HepG2 (cell line): ENCODE results near the gene TIMM17A. TPM values are rescaled to one million over a fixed set of nuclear protein-coding genes. Genes with fewer than 3 reads are reported as not detected.

ENCODE experiments used
- ATAC-seq: fragments of 200-7000 bp; cut with Tn5 transposase; 3 replicates; pipeline ENCODE4 v1.9.1; 2020; ENCODE audit warnings: mild to moderate bottlenecking, moderate library complexity
- BruUV-seq: library from RNA; stranded (reverse); fragments of 400-500 nt; replicated peaks from 2 replicates; lab custom pipeline; 2021; lab: Mats Ljungman, UMichigan
- CTCF ChIA-PET: fragments of 300-600 bp; formaldehyde crosslinking; extraction: SDS; loops from one replicate; lab custom pipeline; 2021; ENCODE audit warnings: low total read pairs, inconsistent platforms, low intra/inter-chr PET ratio; lab: Yijun Ruan, JAX
- POLR2A ChIA-PET: fragments of 350-600 bp; sonication (Branson Sonifier 250); formaldehyde crosslinking; loops from one replicate; lab custom pipeline; 2020; ENCODE audit warnings: antibody characterized with exemption, inconsistent platforms; lab: Yijun Ruan, JAX
- DNase-seq: peaks from one replicate; pipeline ENCODE4 v3.0.0-alpha.2; 2015; ENCODE audit warnings: low spot score
- FAIRE-seq: peaks from 3 replicates; lab custom pipeline; 2011; peaks lifted over from hg19 to GRCh38; lab: Jason Lieb, UNC
- H2AFZ ChIP-seq: one replicate; pipeline ENCODE4 v1.6.1; 2011; ENCODE audit warnings: low read length, inconsistent platforms
- H3K27ac ChIP-seq: fragments of 300-600 bp; 3 replicates; pipeline ENCODE4 v1.8.0; 2011; ENCODE audit warnings: mixed run types, mild to moderate bottlenecking, mixed read lengths, low read length, inconsistent platforms; ENCODE audit not compliant: insufficient read depth; ENCODE audit errors: extremely low read length
- H3K27me3 ChIP-seq, 2 experiments: fragments of 200-600 bp in 1 of 2; 2 replicates in 1 of 2; 3 replicates in 1 of 2; pipeline versions ENCODE4 v1.6.0 to v1.8.0; 2011; ENCODE audit warnings: low read length in 2 of 2, mild to moderate bottlenecking in 2 of 2, moderate library complexity in 2 of 2, inconsistent platforms in 1 of 2; ENCODE audit not compliant: insufficient read depth in 2 of 2, control insufficient read depth in 1 of 2
- H3K36me3 ChIP-seq, 2 experiments: fragments of 200-600 bp in 1 of 2; replicated peaks in 1 of 2; 2 replicates in 1 of 2; 3 replicates in 1 of 2; pipeline versions ENCODE4 v1.5.1 to v1.8.0; 2011; ENCODE audit warnings: low read length in 2 of 2, inconsistent platforms in 1 of 2; ENCODE audit not compliant: insufficient read depth in 2 of 2, control insufficient read depth in 1 of 2
- H3K4me1 ChIP-seq: 2 replicates; pipeline ENCODE4 v1.5.1; 2012; ENCODE audit warnings: low read length, inconsistent platforms; ENCODE audit not compliant: insufficient read depth
- H3K4me2 ChIP-seq: 2 replicates; pipeline ENCODE4 v1.6.0; 2011; ENCODE audit warnings: low read depth, low read length, inconsistent platforms
- H3K4me3 ChIP-seq, 3 experiments: fragments of 200-600 bp in 1 of 3; sonication (generic), shearing (Covaris generic) in 1 of 3; replicated peaks in 1 of 3; 2 replicates each; pipeline ENCODE4 v1.5.1; 2011 to 2016; ENCODE audit warnings: low read length in 3 of 3, inconsistent platforms in 2 of 3, low read depth in 2 of 3, mild to moderate bottlenecking in 2 of 3, control low read depth in 1 of 3, mixed read lengths in 1 of 3; ENCODE audit not compliant: insufficient read depth in 1 of 3
- H3K79me2 ChIP-seq: one replicate; pipeline ENCODE4 v1.6.1; 2011; ENCODE audit warnings: low read length, inconsistent platforms; ENCODE audit not compliant: insufficient read depth
- H3K9ac ChIP-seq: 2 replicates; pipeline ENCODE4 v1.6.0; 2011; ENCODE audit warnings: mild to moderate bottlenecking, low read depth, low read length, inconsistent platforms; ENCODE audit not compliant: insufficient read depth
- H3K9me3 ChIP-seq: 2 replicates; pipeline ENCODE4 v1.5.1; 2012; ENCODE audit warnings: mild to moderate bottlenecking, low read length
- H4K20me1 ChIP-seq: 2 replicates; pipeline ENCODE4 v1.6.0; 2011; ENCODE audit warnings: inconsistent platforms, mild to moderate bottlenecking, low read length, moderate library complexity; ENCODE audit not compliant: insufficient read depth
- ATM ChIP-seq: fragments of 450-650 bp; IDR thresholded peaks from 2 replicates; pipeline ENCODE4 v1.7.1; 2017; ENCODE audit warnings: mild to moderate bottlenecking, borderline replicate concordance
- CCAR2 ChIP-seq: fragments of 200-400 bp; formaldehyde crosslinking; optimal IDR thresholded peaks from 2 replicates; pipeline ENCODE3; 2018; ENCODE audit warnings: low read depth, mild to moderate bottlenecking, low read length, moderate library complexity
- HNRNPUL1 ChIP-seq: fragments of 200-400 bp; formaldehyde crosslinking; IDR thresholded peaks from 2 replicates; pipeline ENCODE4 v1.6.1; 2017; ENCODE audit warnings: low read depth, mild to moderate bottlenecking, low read length, moderate library complexity
- MED1 ChIP-seq: sonication (generic); formaldehyde crosslinking; IDR thresholded peaks from 2 replicates; pipeline ENCODE4 v1.4.0; 2020; ENCODE audit warnings: missing genetic modification reagents
- NFRKB ChIP-seq: fragments of 450-650 bp; IDR thresholded peaks from 2 replicates; pipeline ENCODE4 v1.6.1; 2017
- NR2C2 ChIP-seq: sonication (generic); formaldehyde crosslinking; IDR thresholded peaks from 2 replicates; pipeline ENCODE4 v1.4.0; 2020; ENCODE audit warnings: missing genetic modification reagents, mild to moderate bottlenecking, moderate library complexity, borderline replicate concordance
- PHF8 ChIP-seq: sonication (generic); formaldehyde crosslinking; IDR thresholded peaks from 2 replicates; pipeline ENCODE4 v1.5.0; 2020; ENCODE audit warnings: missing genetic modification reagents
- RELA ChIP-seq: sonication (generic); formaldehyde crosslinking; IDR thresholded peaks from 2 replicates; pipeline ENCODE4 v1.4.0; 2020; ENCODE audit warnings: missing genetic modification reagents
- SPEN ChIP-seq: sonication (generic); formaldehyde crosslinking; IDR thresholded peaks from 2 replicates; pipeline ENCODE4 v1.5.1; 2020; ENCODE audit warnings: low read depth, mild to moderate bottlenecking, missing genetic modification reagents
- ZNF160 ChIP-seq: sonication (generic); formaldehyde crosslinking; IDR thresholded peaks from 2 replicates; pipeline ENCODE4 v1.8.0; 2022; ENCODE audit warnings: mild to moderate bottlenecking, inconsistent platforms, missing genetic modification reagents
- ZNF282 ChIP-seq: fragments of 450-650 bp; IDR thresholded peaks from 2 replicates; pipeline ENCODE4 v1.6.1; 2018; ENCODE audit not compliant: partially characterized antibody
- ZNF773 ChIP-seq: sonication (generic); formaldehyde crosslinking; IDR thresholded peaks from 2 replicates; pipeline ENCODE4 v1.4.0; 2020; ENCODE audit warnings: missing genetic modification reagents, borderline replicate concordance
- ZNF839 ChIP-seq: sonication (generic); formaldehyde crosslinking; IDR thresholded peaks from 2 replicates; pipeline ENCODE4 v1.4.0; 2020; ENCODE audit warnings: missing genetic modification reagents, mild to moderate bottlenecking, borderline replicate concordance
- WGBS: methylation state at CpG from one replicate; pipeline ENCODE4 v1.1.6; 2017; ENCODE audit warnings: low lambda C conversion rate; 5-methylcytosine and 5-hydroxymethylcytosine counted together
- in situ Hi-C: cut with HindIII; loops from 2 replicates; pipeline ENCODE4 v1.10.0; 2017; ENCODE audit warnings: low pct_unique_long_range_greater_than_20kb; ENCODE audit not compliant: extremely low pct_ligation_motif_present
- intact Hi-C: fragments of 100-400 bp; cut with micrococcal nuclease; formaldehyde crosslinking; loops from one replicate; pipeline ENCODE4 v1.10.0; 2022; ENCODE audit not compliant: unreplicated experiment
- polyA plus RNA-seq, 8 experiments: library from polyadenylated mRNA; depleted of rRNA in 3 of 8; stranded (reverse) in 7 of 8; unstranded in 1 of 8; fragments of >200 nt; fragmentation: Illumina TruSeq in 4 of 8; extraction: Trizol in 4 of 8; gene quantifications; 2 replicates each; pipeline versions ENCODE4 v1.2.1 to v1.2.3, GENCODE V29; 2011 to 2016; ENCODE audit warnings: low read depth in 4 of 8, missing spikeins in 1 of 8, mixed read lengths in 1 of 8; ENCODE audit not compliant: insufficient read depth in 1 of 8
- total RNA-seq, 5 experiments: library from RNA; depleted of rRNA; stranded (reverse); fragments of >200 nt; fragmentation: Illumina TruSeq; extraction: Trizol; gene quantifications; 2 replicates each; pipeline ENCODE4 v1.2.3, GENCODE V29; 2016; ENCODE audit warnings: low read depth in 1 of 5
- TF ChIP-seq, protein P1 (sequence below): sonication (generic); formaldehyde crosslinking; IDR thresholded peaks from 2 replicates; pipeline ENCODE4 v1.4.0; 2020; ENCODE audit warnings: missing genetic modification reagents
- TF ChIP-seq, protein P2 (sequence below): sonication (generic); formaldehyde crosslinking; IDR thresholded peaks from 2 replicates; pipeline ENCODE4 v1.4.0; 2020; ENCODE audit warnings: missing genetic modification reagents, mild to moderate bottlenecking, borderline replicate concordance
- TF ChIP-seq, protein P3 (sequence below): sonication (generic); formaldehyde crosslinking; IDR thresholded peaks from 2 replicates; pipeline ENCODE4 v1.9.0; 2021; ENCODE audit warnings: mild to moderate bottlenecking, missing genetic modification reagents
- TF ChIP-seq, protein P4 (sequence below): sonication (generic); formaldehyde crosslinking; IDR thresholded peaks from 2 replicates; pipeline ENCODE4 v1.9.0; 2022; ENCODE audit warnings: missing genetic modification reagents, mild to moderate bottlenecking, borderline replicate concordance

Gene TIMM17A
- total and polyA plus RNA-seq, 2 of the 13 experiments (the other 11 are each of a cell fraction or from before 2014, with no cell fraction given) = 50.8 to 97.8 TPM

DNA sequence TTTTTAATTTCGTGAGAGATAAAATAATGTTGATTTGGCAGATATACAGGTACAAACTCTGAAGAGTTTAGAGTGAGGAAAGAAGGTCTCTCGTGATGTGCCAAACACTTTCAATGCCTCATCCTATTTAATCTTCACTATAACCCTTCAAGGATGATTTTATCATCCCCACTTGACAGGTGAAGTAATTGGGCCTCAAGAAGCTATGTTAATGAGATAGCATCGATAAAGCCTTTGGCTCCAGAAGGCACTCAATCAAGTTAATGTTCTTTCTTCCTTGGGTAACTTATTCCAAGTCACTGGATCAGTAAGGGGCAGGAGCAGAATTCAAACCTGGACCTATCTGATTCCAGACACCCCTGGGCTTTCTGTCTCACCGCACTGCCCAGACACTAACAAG lies 16.2 kb upstream of the TIMM17A start:
- Histone ChIP-seq H3K4me3 (no peak overlapping the region), H3K4me1 (peaks cover 10% of the 10 kb centered on the region), H3K27me3 (peaks cover 0 to 10% of the 10 kb centered on the region in 2 experiments; a peak in 1 of 5 replicates), H3K27ac (no peak overlapping the region), H3K79me2 (no peaks in the 10 kb centered on the region), H3K9ac (no peak overlapping the region), H3K4me2 (no peak overlapping the region), H4K20me1 (no peaks in the 10 kb centered on the region), H3K9me3 (no peaks in the 10 kb centered on the region), H2AFZ (no peak overlapping the region), H3K36me3 (no peaks in the 10 kb centered on the region)
- in situ Hi-C loops = no loop called here
- no peak for DNase-seq
- CTCF ChIA-PET = no interaction called here
- no peak for FAIRE-seq
- intact Hi-C loops = no loop called here
- no peak for ATAC-seq
- POLR2A ChIA-PET = interaction anchor here (1.0 kb wide), 1 partner anchor 16 kb away, joined by 3 read pairs; the partner anchor contains the start of gene TIMM17A
- no TSS peak for BruUV-seq
- 24% methylated on average over 3 of the region's 4 CpGs for WGBS
- TF ChIP-seq CCAR2 = no peak
- TF ChIP-seq HNRNPUL1 = no peak
- TF ChIP-seq MED1 (CRISPR knock-in tag) = no peak
- TF ChIP-seq, protein P1, sequence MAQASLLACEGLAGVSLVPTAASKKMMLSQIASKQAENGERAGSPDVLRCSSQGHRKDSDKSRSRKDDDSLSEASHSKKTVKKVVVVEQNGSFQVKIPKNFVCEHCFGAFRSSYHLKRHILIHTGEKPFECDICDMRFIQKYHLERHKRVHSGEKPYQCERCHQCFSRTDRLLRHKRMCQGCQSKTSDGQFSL (CRISPR knock-in tag) = no peak
- TF ChIP-seq ZNF773 (CRISPR knock-in tag) = no peak
- no peak for TF ChIP-seq ATM
- no peak for TF ChIP-seq SPEN (CRISPR knock-in tag)
- no peak for TF ChIP-seq ZNF160 (CRISPR knock-in tag)
- TF ChIP-seq, protein P2, sequence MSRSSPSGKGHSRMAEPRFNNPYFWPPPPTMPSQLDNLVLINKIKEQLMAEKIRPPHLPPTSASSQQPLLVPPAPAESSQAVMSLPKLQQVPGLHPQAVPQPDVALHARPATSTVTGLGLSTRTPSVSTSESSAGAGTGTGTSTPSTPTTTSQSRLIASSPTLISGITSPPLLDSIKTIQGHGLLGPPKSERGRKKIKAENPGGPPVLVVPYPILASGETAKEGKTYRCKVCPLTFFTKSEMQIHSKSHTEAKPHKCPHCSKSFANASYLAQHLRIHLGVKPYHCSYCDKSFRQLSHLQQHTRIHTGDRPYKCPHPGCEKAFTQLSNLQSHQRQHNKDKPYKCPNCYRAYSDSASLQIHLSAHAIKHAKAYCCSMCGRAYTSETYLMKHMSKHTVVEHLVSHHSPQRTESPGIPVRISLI (CRISPR knock-in tag) = no peak
- no peak for TF ChIP-seq NR2C2
- TF ChIP-seq, protein P3, sequence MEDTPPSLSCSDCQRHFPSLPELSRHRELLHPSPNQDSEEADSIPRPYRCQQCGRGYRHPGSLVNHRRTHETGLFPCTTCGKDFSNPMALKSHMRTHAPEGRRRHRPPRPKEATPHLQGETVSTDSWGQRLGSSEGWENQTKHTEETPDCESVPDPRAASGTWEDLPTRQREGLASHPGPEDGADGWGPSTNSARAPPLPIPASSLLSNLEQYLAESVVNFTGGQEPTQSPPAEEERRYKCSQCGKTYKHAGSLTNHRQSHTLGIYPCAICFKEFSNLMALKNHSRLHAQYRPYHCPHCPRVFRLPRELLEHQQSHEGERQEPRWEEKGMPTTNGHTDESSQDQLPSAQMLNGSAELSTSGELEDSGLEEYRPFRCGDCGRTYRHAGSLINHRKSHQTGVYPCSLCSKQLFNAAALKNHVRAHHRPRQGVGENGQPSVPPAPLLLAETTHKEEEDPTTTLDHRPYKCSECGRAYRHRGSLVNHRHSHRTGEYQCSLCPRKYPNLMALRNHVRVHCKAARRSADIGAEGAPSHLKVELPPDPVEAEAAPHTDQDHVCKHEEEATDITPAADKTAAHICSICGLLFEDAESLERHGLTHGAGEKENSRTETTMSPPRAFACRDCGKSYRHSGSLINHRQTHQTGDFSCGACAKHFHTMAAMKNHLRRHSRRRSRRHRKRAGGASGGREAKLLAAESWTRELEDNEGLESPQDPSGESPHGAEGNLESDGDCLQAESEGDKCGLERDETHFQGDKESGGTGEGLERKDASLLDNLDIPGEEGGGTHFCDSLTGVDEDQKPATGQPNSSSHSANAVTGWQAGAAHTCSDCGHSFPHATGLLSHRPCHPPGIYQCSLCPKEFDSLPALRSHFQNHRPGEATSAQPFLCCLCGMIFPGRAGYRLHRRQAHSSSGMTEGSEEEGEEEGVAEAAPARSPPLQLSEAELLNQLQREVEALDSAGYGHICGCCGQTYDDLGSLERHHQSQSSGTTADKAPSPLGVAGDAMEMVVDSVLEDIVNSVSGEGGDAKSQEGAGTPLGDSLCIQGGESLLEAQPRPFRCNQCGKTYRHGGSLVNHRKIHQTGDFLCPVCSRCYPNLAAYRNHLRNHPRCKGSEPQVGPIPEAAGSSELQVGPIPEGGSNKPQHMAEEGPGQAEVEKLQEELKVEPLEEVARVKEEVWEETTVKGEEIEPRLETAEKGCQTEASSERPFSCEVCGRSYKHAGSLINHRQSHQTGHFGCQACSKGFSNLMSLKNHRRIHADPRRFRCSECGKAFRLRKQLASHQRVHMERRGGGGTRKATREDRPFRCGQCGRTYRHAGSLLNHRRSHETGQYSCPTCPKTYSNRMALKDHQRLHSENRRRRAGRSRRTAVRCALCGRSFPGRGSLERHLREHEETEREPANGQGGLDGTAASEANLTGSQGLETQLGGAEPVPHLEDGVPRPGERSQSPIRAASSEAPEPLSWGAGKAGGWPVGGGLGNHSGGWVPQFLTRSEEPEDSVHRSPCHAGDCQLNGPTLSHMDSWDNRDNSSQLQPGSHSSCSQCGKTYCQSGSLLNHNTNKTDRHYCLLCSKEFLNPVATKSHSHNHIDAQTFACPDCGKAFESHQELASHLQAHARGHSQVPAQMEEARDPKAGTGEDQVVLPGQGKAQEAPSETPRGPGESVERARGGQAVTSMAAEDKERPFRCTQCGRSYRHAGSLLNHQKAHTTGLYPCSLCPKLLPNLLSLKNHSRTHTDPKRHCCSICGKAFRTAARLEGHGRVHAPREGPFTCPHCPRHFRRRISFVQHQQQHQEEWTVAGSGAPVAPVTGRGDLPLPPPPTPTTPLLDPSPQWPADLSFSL (CRISPR knock-in tag) = no peak
- no peak for TF ChIP-seq NFRKB
- TF ChIP-seq ZNF839 = no peak
- no peak for TF ChIP-seq RELA
- TF ChIP-seq PHF8 (CRISPR knock-in tag) = no peak
- TF ChIP-seq, protein P4, sequence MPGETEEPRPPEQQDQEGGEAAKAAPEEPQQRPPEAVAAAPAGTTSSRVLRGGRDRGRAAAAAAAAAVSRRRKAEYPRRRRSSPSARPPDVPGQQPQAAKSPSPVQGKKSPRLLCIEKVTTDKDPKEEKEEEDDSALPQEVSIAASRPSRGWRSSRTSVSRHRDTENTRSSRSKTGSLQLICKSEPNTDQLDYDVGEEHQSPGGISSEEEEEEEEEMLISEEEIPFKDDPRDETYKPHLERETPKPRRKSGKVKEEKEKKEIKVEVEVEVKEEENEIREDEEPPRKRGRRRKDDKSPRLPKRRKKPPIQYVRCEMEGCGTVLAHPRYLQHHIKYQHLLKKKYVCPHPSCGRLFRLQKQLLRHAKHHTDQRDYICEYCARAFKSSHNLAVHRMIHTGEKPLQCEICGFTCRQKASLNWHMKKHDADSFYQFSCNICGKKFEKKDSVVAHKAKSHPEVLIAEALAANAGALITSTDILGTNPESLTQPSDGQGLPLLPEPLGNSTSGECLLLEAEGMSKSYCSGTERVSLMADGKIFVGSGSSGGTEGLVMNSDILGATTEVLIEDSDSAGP = no peak
- no peak for TF ChIP-seq ZNF282
